Upper lobe of left lung (tissue), 6 donors: ENCODE measurements around the gene NLGN1. TPM values are rescaled to one million over a fixed set of nuclear protein-coding genes. Genes with fewer than 3 reads are reported as not detected.

ENCODE experiments used
- ATAC-seq, 2 donors: fragments of 200-7000 bp; cut with Tn5 transposase; one replicate each; pipeline ENCODE4 v1.9.1; 2022; ENCODE audit warnings: mild to moderate bottlenecking in 2 of 2, moderate library complexity in 2 of 2; ENCODE audit not compliant: low FRiP score in 2 of 2
- DNase-seq, 2 donors: peaks; one replicate each; pipeline ENCODE4 v3.0.0-alpha.2; 2019 to 2020
- H3K27ac ChIP-seq, 4 donors: fragments of 200-600 bp; sonication (generic); one replicate each; pipeline ENCODE4 v1.5.1; 2016 to 2019
- H3K27me3 ChIP-seq, 4 donors: fragments of 200-600 bp; sonication (generic); one replicate each; pipeline ENCODE4 v1.5.1; 2017 to 2019
- H3K36me3 ChIP-seq, 4 donors: fragments of 200-600 bp; sonication (generic); one replicate each; pipeline ENCODE4 v1.5.1; 2016 to 2019
- H3K4me1 ChIP-seq, 4 donors: fragments of 200-600 bp; sonication (generic); one replicate each; pipeline ENCODE4 v1.5.1; 2018 to 2019
- H3K4me3 ChIP-seq, 4 donors: fragments of 200-600 bp; sonication (generic); one replicate each; pipeline ENCODE4 v1.5.1; 2017 to 2019; ENCODE audit warnings: mild to moderate bottlenecking in 2 of 4, moderate library complexity in 1 of 4
- H3K9me3 ChIP-seq, 4 donors: fragments of 200-600 bp; sonication (generic); one replicate each; pipeline ENCODE4 v1.5.1; 2018 to 2019
- CTCF ChIP-seq, 6 experiments: fragments of 450-650 bp in 4 of 6; fragments of 200-600 bp in 2 of 6; sonication (generic) in 2 of 6; IDR thresholded peaks; one replicate each; pipeline ENCODE4 v1.5.1; 2016 to 2019; ENCODE audit warnings: antibody characterized with exemption in 6 of 6
- EP300 ChIP-seq, 4 donors: sonication (generic); formaldehyde crosslinking; IDR thresholded peaks; one replicate each; pipeline ENCODE4 v1.5.1; 2017; ENCODE audit warnings: antibody characterized with exemption in 4 of 4, control low read depth in 2 of 4
- POLR2A ChIP-seq, 4 donors: fragments of 450-650 bp; IDR thresholded peaks; one replicate each; pipeline ENCODE4 v1.5.1; 2016 to 2017; ENCODE audit warnings: antibody characterized with exemption in 4 of 4, mild to moderate bottlenecking in 2 of 4
- POLR2AphosphoS5 ChIP-seq, 2 donors: sonication (generic); formaldehyde crosslinking; IDR thresholded peaks; one replicate each; pipeline ENCODE4 v1.5.1; 2017; ENCODE audit warnings: antibody characterized with exemption in 2 of 2
- WGBS, 2 donors: methylation state at CpG; one replicate each; pipeline ENCODE4 v1.1.5; 2017 to 2018; 5-methylcytosine and 5-hydroxymethylcytosine counted together
- total RNA-seq, 6 donors: library from RNA; depleted of rRNA in 4 of 6; stranded (reverse); fragments of >200 nt in 4 of 6; gene quantifications; one replicate each; pipeline versions ENCODE4 v1.1.0 to v1.2.1, GENCODE V29; 2016 to 2021
- donor health status: DM: no; HTN: no; CAD: no; lungs with moderate emphysema.
- donor health status: DM: no; HTN: yes; CAD: no; lungs with severe emphysema.

Gene NLGN1
- total RNA-seq, 6 donors from 2014 or later, result under 0.01 to 3.5 (median 1.9) TPM

- H3K4me3 ChIP-seq, result no peak overlapping the region
- H3K27ac ChIP-seq, result no peak overlapping the region
- TF ChIP-seq POLR2A (IDR thresholded peaks at IDR 0.05) (no peak), CTCF (IDR thresholded peaks at IDR 0.05) (no peak), POLR2AphosphoS5 (IDR thresholded peaks at IDR 0.05) (no peak), EP300 (IDR thresholded peaks at IDR 0.05) (no peak)
- DNase-seq (no peak), ATAC-seq (no peak)
- WGBS, 2 donors, result 36 to 67% methylated on average over 1 of the region's 1 CpG
- no peaks in the 10 kb centered on the region for H3K9me3 ChIP-seq
- H3K27me3 ChIP-seq, result no peaks in the 10 kb centered on the region
- no peaks in the 10 kb centered on the region for H3K4me1 ChIP-seq
- no peaks in the 10 kb centered on the region for H3K36me3 ChIP-seq
Observed at GRCh38 chr3:173993299-173993698, 595.8 kb downstream of the NLGN1 start.

GRCh38 chr3:174000675-174001074 is 603.1 kb downstream of the NLGN1 start:
- DNase-seq (no peak), ATAC-seq (no peak)
- H3K27ac ChIP-seq, result no peak overlapping the region
- H3K36me3 ChIP-seq, result no peaks in the 10 kb centered on the region
- H3K4me1 ChIP-seq, result no peaks in the 10 kb centered on the region
- 95 to 100% methylated on average over 1 of the region's 1 CpG for WGBS, 2 donors
- no peaks in the 10 kb centered on the region for H3K9me3 ChIP-seq
- TF ChIP-seq EP300 (IDR thresholded peaks at IDR 0.05) (no peak), POLR2A (IDR thresholded peaks at IDR 0.05) (no peak), CTCF (IDR thresholded peaks at IDR 0.05) (no peak)
- no peaks in the 10 kb centered on the region for H3K27me3 ChIP-seq
- H3K4me3 ChIP-seq, result no peak overlapping the region

- Histone ChIP-seq H3K9me3 (no peaks in the 10 kb centered on the region), H3K36me3 (no peaks in the 10 kb centered on the region), H3K27me3 (no peaks in the 10 kb centered on the region), H3K4me1 (no peaks in the 10 kb centered on the region), H3K27ac (no peak overlapping the region), H3K4me3 (no peak overlapping the region)
- DNase-seq, result no peak
- TF ChIP-seq POLR2A (IDR thresholded peaks at IDR 0.05) (no peak), EP300 (IDR thresholded peaks at IDR 0.05) (no peak), POLR2AphosphoS5 (IDR thresholded peaks at IDR 0.05) (no peak), CTCF (IDR thresholded peaks at IDR 0.05) (no peak)
- 36 to 47% methylated on average over 1 of the region's 1 CpG for WGBS, 2 donors
- no peak for ATAC-seq
Observed at GRCh38 chr3:174002543-174002942, 605.0 kb downstream of the NLGN1 start.

- H3K36me3 ChIP-seq, result no peaks in the 10 kb centered on the region
- 78 to 88% methylated on average over 1 of the region's 1 CpG for WGBS, 2 donors
- no peak overlapping the region for H3K27ac ChIP-seq
- no peaks in the 10 kb centered on the region for H3K4me1 ChIP-seq
- ATAC-seq (no peak), DNase-seq (no peak)
- no peaks in the 10 kb centered on the region for H3K27me3 ChIP-seq
- no peaks in the 10 kb centered on the region for H3K9me3 ChIP-seq
- H3K4me3 ChIP-seq, result no peak overlapping the region
- no peak for TF ChIP-seq EP300 (IDR thresholded peaks at IDR 0.05)
- TF ChIP-seq CTCF (IDR thresholded peaks at IDR 0.05), result no peak
Observed at GRCh38 chr3:174010907-174011306, 613.4 kb downstream of the NLGN1 start.

- 91 to 95% methylated on average over 4 of the region's 4 CpGs for WGBS, 2 donors
- ATAC-seq, result no peak
Observed at GRCh38 chr3:174016186-174016585, 618.6 kb downstream of the NLGN1 start.

More at GRCh38 chr3:174016186-174016585, 618.6 kb downstream of the NLGN1 start:
- no peak overlapping the region for H3K4me3 ChIP-seq
- no peak overlapping the region for H3K27ac ChIP-seq
- no peak for TF ChIP-seq POLR2A (IDR thresholded peaks at IDR 0.05)
- TF ChIP-seq CTCF (IDR thresholded peaks at IDR 0.05), result no peak
- TF ChIP-seq EP300 (IDR thresholded peaks at IDR 0.05), result no peak
- no peak for TF ChIP-seq POLR2AphosphoS5 (IDR thresholded peaks at IDR 0.05)
- H3K36me3 ChIP-seq, result no peaks in the 10 kb centered on the region
- no peaks in the 10 kb centered on the region for H3K4me1 ChIP-seq
- no peaks in the 10 kb centered on the region for H3K27me3 ChIP-seq
- DNase-seq, result no peak
- no peaks in the 10 kb centered on the region for H3K9me3 ChIP-seq
